Limb (tissue), 2 donors: Measurements from ENCODE around the gene STUB1.

Source experiments
- DNase-seq, 2 donors: peaks; one replicate each; pipeline ENCODE4 v3.0.0-alpha.2; 2016; ENCODE audit errors: extremely low spot score in 2 of 2

Gene STUB1

GRCh38 chr16:679814-680624, at the start of gene STUB1:
STUB1 (plus strand) TSS chr16:680410; CDS start chr16:680526, 116 bp downstream.
- DNase-seq, result peak; percentile 86 to 95

GRCh38 chr16:630815-631405, 49.3 kb upstream of the STUB1 start, which contains the start of gene WFIKKN1:
WFIKKN1 (plus strand) TSS chr16:630985; CDS start chr16:631254, 269 bp downstream.
- peak in 1 of 2 donors; percentile 48 for DNase-seq

- no peak for DNase-seq
Measured at GRCh38 chr16:631808-632358, 48.3 kb upstream of the STUB1 start.

GRCh38 chr16:632486-633335, 47.5 kb upstream of the STUB1 start:
- DNase-seq, result no peak

- DNase-seq, result no peak
Measured at GRCh38 chr16:633336-634050, 46.7 kb upstream of the STUB1 start.

- DNase-seq, result no peak
Measured at GRCh38 chr16:634051-634670, 46.0 kb upstream of the STUB1 start.

GRCh38 chr16:634996-635395, 45.2 kb upstream of the STUB1 start:
- no peak for DNase-seq

- no peak for DNase-seq
Measured at GRCh38 chr16:635573-636205, 44.5 kb upstream of the STUB1 start.

- DNase-seq, result peak; percentile 94 to 97
Measured at GRCh38 chr16:636206-637080, 43.8 kb upstream of the STUB1 start, which contains the start of gene METTL26. METTL26 (minus strand) TSS chr16:636305; CDS start chr16:636290, 15 bp downstream.

GRCh38 chr16:637081-638018, 42.9 kb upstream of the STUB1 start:
- DNase-seq, result peak; percentile 89 to 97

GRCh38 chr16:638034-638543, 42.1 kb upstream of the STUB1 start:
- DNase-seq, result no peak

- DNase-seq, result no peak
Measured at GRCh38 chr16:638836-639235, 41.4 kb upstream of the STUB1 start.

- DNase-seq, result no peak
Measured at GRCh38 chr16:640614-641013, 39.6 kb upstream of the STUB1 start.

- peak; percentile 18 to 74 for DNase-seq
Measured at GRCh38 chr16:641326-642188, 38.7 kb upstream of the STUB1 start, which contains the start of gene MCRIP2. MCRIP2 (plus strand) TSS chr16:641828; CDS start chr16:641992, 164 bp downstream.

- DNase-seq, result no peak
Measured at GRCh38 chr16:642189-643049, 37.8 kb upstream of the STUB1 start.

GRCh38 chr16:643050-643368, 37.2 kb upstream of the STUB1 start:
- DNase-seq, result no peak
